GM12864 (cell line): ENCODE results near the gene OR52E6.
A peak's percentile ranks its signal among the peaks of the same experiment; 100 is the strongest.

Source experiments
- DNase-seq: peaks from one replicate; pipeline ENCODE4 v3.0.0-alpha.2; 2011; ENCODE audit warnings: low read depth
- H3K4me3 ChIP-seq: 2 replicates; pipeline ENCODE4 v1.5.1; 2011; ENCODE audit warnings: mild to moderate bottlenecking, low read depth, low read length, control low read depth
- CTCF ChIP-seq: IDR thresholded peaks from 2 replicates; pipeline ENCODE4 v1.5.1; 2011; ENCODE audit warnings: low read depth, mild to moderate bottlenecking, moderate library complexity, low read length, control low read depth, inconsistent platforms; ENCODE audit errors: missing control alignments

OR52E6 gene

GRCh38 chr11:5831196-5831829 lies 10.4 kb downstream of the OR52E6 start:
- DNase-seq = no peak
- no peak for TF ChIP-seq CTCF
- H3K4me3 ChIP-seq = no peak overlapping the region

- TF ChIP-seq CTCF = no peak
- H3K4me3 ChIP-seq = no peak overlapping the region; the same call in 1 of the 2 replicates
- DNase-seq = no peak
Measured at GRCh38 chr11:5818245-5818886, 23.3 kb downstream of the OR52E6 start.

DNA sequence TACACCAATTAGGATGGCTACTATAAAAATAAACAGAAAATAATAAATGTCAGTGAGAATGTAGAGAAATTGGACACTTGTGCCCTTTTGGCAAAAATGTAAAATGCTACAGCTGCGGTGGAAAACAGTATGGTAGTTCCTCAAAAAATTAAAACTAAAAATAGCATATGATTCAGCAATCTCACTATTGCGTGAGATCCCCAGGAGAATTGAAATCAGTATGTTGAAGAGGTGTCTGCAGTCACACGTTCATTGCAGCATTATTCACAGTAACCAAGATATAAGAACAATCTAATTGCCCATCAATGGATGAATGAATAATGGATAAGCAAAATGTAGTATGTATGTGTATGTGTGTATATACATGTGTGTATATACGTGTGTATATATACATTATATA lies 26.2 kb downstream of the OR52E6 start:
- DNase-seq = no peak
- TF ChIP-seq CTCF = no peak
- H3K4me3 ChIP-seq = no peak overlapping the region

- no peak overlapping the region for H3K4me3 ChIP-seq
- no peak for TF ChIP-seq CTCF
- no peak for DNase-seq
Measured at GRCh38 chr11:5809905-5810795, 31.5 kb downstream of the OR52E6 start.

DNA sequence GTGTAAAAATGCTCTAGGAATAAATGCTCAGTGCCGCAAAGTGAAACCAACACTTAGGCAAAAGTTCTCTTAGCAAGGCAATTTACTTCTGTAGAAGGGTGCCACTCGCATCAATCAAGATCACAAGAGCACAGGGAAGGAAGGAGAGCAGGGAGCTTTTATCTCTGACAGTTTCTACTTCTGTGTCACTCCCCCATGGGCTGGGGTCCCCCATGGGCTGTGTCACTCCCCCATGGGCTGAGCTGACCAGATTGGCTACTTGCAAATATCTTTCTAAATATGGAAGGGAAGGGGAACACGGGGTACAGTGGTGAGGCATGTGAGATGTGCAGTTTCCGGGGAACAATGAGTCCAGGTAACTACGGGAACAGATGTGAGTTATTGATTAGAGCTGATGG lies 32.6 kb downstream of the OR52E6 start:
- no peak for DNase-seq
- TF ChIP-seq CTCF = no peak
- peak overlapping the region; percentile 70 for H3K4me3 ChIP-seq

GRCh38 chr11:5808500-5809121 lies 33.1 kb downstream of the OR52E6 start, which contains the start of gene OR52N2:
TSS of gene OR52N2 (plus strand) at chr11:5808924. CDS start at chr11:5820336, 11,412 bp downstream.
- DNase-seq = peak; percentile 39
- peak; percentile 84 for TF ChIP-seq CTCF
- H3K4me3 ChIP-seq = peak within 1 kb of the TSS; percentile 70
